ENCODE results near the gene MAP4K4.
A peak's percentile ranks its signal among the peaks of the same experiment; 100 is the strongest.

Gene MAP4K4

DNA sequence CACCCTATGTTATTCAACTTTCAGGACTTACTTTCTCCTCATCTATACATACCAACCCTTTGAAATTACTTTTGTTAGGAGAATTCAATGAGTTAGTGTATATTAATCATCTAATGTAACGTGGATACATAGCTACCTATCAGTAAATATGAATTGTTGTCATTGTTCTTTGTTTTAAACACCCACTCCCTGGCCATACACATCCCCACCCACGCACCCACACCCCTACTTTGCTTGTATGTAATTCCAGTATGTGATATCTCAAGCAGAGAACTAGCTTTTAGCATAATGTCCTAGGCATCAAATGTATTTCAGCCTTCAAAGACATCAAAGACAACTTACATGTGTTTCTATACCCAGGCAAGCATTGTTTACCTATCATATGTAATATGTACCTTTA is 129.2 kb downstream of the MAP4K4 start:
- Mint-ChIP-seq H3K27me3 (no peaks in the 10 kb centered on the region), H3K27ac (peak overlapping the region; percentile 77), H3K4me1 (peaks cover 69% of the 10 kb centered on the region), H3K36me3 (peaks cover 51% of the 10 kb centered on the region), H3K4me3 (no peak overlapping the region), H3K9me3 (no peaks in the 10 kb centered on the region)
- ATAC-seq, result no peak

DNA sequence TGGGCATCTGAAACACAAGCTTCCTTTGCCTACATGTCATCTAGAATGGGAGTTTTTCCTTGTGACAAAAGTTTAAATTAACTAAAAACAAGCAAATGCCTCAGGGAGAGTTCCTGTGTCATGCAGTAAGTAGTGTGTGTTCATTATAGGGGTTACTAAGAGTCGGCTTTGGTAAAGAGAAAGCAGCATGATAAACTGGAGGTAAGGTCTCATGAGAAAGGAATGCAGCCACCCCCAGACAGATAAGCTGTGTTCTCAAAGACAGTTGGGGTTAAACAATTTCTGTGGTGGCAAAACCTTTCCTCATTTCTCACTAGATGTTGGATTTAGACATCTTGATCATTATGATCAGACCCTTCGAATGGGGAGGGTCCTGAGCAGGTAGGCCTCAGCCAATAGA is 129.7 kb downstream of the MAP4K4 start:
- Mint-ChIP-seq H3K4me3 (no peak overlapping the region), H3K9me3 (no peaks in the 10 kb centered on the region), H3K27me3 (no peaks in the 10 kb centered on the region), H3K27ac (peak overlapping the region; percentile 77), H3K36me3 (peaks cover 52% of the 10 kb centered on the region), H3K4me1 (peaks cover 71% of the 10 kb centered on the region)
- no peak for ATAC-seq

DNA sequence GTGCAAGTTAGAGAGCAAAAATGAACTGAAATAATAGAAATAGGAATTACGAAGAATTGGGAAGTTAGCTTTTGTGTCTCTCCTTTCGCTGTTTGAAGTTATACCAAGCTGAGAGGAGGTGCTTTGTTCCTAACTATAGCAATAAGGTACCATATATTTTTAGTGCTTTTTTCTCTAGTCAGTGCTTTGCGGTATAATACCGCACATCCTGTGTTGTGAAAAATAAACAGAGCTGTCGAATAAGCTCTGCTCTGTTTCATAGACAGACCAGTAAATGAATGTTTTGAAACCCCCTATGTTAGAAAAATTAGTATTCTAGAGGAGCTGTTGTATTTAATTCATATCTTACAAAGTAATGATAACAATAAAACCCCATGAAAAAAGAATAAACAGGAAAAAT is 130.8 kb downstream of the MAP4K4 start:
- H3K9me3 Mint-ChIP-seq, result no peaks in the 10 kb centered on the region
- peaks cover 52% of the 10 kb centered on the region for H3K36me3 Mint-ChIP-seq
- peaks cover 60% of the 10 kb centered on the region for H3K4me1 Mint-ChIP-seq
- no peak for ATAC-seq
- H3K27me3 Mint-ChIP-seq, result no peaks in the 10 kb centered on the region
- no peak overlapping the region for H3K4me3 Mint-ChIP-seq
- H3K27ac Mint-ChIP-seq, result peak overlapping the region; percentile 77

DNA sequence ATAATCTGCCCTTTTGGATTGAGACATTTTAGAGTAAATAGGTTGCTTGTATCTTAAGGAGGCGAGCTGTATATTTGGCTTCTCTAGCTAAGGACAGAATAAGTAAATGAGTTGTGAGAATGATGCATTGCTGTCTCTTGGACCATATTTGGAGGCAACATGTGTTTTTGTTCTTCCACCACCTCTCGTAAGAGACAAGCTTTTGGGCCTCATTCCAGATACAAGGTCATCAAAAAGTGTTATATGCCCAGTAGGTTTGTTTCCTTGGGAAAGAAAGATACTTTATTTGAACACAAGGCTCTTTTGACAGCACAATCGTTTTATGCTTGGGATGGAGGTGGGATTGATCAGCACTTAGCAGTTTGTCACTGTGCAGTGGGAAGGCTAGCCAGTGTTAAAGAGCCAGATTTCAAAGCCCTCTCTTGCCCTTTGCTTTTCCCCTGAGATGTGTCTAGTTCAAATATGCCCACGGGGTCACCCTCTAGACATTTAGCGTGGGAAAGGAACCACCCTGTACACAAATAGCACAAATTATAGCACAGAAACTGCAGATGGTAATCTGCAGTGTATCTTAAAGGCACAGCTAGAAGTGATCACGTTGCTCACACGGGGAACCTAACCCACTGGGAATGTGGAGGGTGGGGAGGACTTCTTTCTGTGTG is 131.3 kb downstream of the MAP4K4 start:
- H3K4me3 Mint-ChIP-seq, result no peak overlapping the region

DNA sequence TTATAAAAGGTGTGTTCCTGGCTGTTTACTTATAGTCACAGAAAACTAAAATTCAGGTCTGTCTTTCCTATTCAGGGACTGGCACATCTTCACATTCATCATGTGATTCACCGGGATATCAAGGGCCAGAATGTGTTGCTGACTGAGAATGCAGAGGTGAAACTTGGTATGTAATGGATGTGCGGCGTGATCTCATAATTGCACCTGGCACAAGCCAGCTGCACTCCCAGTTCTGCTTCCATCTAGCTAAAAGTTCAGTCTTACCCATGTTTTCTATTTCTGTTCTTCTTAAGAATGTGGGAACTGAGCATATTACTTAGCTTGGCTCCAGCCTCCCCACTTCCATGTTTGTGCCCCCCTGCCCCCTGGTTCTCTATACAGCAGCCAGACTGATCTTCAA is 131.9 kb downstream of the MAP4K4 start:
- Mint-ChIP-seq H3K9me3 (no peaks in the 10 kb centered on the region), H3K27ac (peak overlapping the region; percentile 77), H3K4me1 (peaks cover 55% of the 10 kb centered on the region), H3K36me3 (peaks cover 56% of the 10 kb centered on the region), H3K4me3 (no peak overlapping the region), H3K27me3 (no peaks in the 10 kb centered on the region)
- peak; percentile 61 for ATAC-seq

More for the DNA sequence above, 131.3 kb downstream of the MAP4K4 start:
- Mint-ChIP-seq H3K27ac (peak overlapping the region; percentile 77), H3K36me3 (peaks cover 52% of the 10 kb centered on the region), H3K9me3 (no peaks in the 10 kb centered on the region), H3K4me1 (peaks cover 55% of the 10 kb centered on the region), H3K27me3 (no peaks in the 10 kb centered on the region)
- peak; percentile 42 for ATAC-seq

DNA sequence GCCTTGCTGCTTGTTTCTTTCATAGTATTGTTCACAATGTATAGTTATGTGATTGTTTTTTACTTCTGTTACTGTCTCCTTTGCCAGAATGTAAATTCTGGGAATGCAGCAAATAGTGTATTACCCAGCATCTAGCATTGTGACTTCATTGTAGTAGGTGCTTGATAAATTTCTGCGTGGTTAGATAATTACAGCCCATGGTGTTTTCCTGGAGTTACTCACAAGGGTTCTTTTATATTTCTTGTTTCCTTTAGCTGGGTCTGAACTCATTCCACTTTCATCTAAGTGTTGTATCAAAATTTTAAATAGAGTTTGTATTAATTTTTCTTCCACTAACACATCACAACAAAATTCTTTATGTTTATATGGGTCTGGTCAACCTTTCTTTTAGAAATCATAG is 132.6 kb downstream of the MAP4K4 start:
- Mint-ChIP-seq H3K4me3 (no peak overlapping the region), H3K27ac (peak overlapping the region; percentile 77), H3K27me3 (no peaks in the 10 kb centered on the region), H3K36me3 (peaks cover 53% of the 10 kb centered on the region), H3K4me1 (peaks cover 55% of the 10 kb centered on the region), H3K9me3 (no peaks in the 10 kb centered on the region)
- no peak for ATAC-seq

DNA sequence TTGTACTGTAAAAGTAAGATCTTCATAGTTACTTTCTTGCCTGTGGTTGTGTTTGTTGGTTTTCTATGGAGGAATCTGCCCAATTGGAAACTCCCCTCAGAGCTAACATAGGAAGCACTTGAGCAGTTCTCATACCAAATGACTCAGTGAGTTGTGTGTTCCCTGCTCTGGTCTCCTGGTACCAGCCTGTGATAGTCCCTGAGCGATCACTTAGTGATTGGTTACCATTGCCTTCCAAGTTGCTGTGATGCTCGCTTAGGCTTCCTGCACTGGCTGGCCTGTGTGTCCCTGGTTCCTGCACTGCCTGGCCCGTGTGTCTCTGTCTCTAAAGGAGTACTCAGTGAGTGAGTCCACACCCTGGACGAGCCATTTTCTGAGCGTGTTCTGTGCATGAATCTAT is 133.0 kb downstream of the MAP4K4 start:
- Mint-ChIP-seq H3K9me3 (no peaks in the 10 kb centered on the region), H3K4me3 (no peak overlapping the region), H3K36me3 (peaks cover 53% of the 10 kb centered on the region), H3K27me3 (no peaks in the 10 kb centered on the region), H3K4me1 (peaks cover 55% of the 10 kb centered on the region), H3K27ac (peak overlapping the region; percentile 77)
- peak; percentile 81 for ATAC-seq

DNA sequence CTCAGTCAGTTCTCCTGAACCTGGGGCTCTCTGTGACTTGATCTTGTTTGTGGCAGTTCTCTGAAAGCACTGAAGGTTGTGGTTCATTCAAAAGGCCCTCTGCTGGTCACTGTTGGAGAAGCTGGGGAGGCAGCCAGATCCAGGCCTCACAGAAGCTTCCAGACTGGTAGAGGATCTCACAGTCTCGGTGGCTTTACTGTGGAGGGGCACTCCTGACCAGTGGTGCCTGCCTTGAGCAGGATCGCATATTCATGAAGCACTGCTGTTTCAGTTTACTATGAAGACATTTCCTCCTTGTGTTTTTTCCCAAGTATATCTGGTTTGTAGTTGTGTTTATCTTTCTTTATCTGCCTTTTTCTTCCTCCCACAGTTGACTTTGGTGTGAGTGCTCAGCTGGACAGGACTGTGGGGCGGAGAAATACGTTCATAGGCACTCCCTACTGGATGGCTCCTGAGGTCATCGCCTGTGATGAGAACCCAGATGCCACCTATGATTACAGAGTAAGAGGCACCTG is 133.9 kb downstream of the MAP4K4 start:
- peak overlapping the region; percentile 77 for H3K27ac Mint-ChIP-seq
- no peaks in the 10 kb centered on the region for H3K9me3 Mint-ChIP-seq
- peak overlapping the region; percentile 25 for H3K4me3 Mint-ChIP-seq
- peak; percentile 83 for ATAC-seq
- no peaks in the 10 kb centered on the region for H3K27me3 Mint-ChIP-seq
- H3K4me1 Mint-ChIP-seq, result peaks cover 55% of the 10 kb centered on the region
- H3K36me3 Mint-ChIP-seq, result peaks cover 55% of the 10 kb centered on the region

DNA sequence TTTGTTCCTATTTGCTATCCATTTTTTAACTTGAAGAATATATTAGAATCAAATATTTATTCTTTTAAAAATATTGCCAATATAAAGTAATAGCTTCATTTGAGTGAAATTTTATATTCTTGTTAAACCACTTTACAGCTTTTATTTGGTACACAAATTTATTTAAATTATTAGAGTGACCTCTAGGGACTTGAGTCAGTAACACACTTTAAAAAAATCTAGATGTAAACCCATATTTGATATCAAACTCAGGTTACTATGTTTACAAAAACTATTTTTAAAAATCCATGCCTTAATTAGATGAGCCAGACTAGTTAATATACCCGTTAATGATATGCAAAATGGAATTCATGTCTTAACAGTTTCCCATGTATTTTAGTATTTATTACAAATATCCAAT is 134.6 kb downstream of the MAP4K4 start:
- no peak overlapping the region for H3K4me3 Mint-ChIP-seq
- peaks cover 48% of the 10 kb centered on the region for H3K4me1 Mint-ChIP-seq
- H3K27ac Mint-ChIP-seq, result no peak overlapping the region
- ATAC-seq, result no peak
- no peaks in the 10 kb centered on the region for H3K9me3 Mint-ChIP-seq
- no peaks in the 10 kb centered on the region for H3K27me3 Mint-ChIP-seq
- H3K36me3 Mint-ChIP-seq, result peaks cover 57% of the 10 kb centered on the region

DNA sequence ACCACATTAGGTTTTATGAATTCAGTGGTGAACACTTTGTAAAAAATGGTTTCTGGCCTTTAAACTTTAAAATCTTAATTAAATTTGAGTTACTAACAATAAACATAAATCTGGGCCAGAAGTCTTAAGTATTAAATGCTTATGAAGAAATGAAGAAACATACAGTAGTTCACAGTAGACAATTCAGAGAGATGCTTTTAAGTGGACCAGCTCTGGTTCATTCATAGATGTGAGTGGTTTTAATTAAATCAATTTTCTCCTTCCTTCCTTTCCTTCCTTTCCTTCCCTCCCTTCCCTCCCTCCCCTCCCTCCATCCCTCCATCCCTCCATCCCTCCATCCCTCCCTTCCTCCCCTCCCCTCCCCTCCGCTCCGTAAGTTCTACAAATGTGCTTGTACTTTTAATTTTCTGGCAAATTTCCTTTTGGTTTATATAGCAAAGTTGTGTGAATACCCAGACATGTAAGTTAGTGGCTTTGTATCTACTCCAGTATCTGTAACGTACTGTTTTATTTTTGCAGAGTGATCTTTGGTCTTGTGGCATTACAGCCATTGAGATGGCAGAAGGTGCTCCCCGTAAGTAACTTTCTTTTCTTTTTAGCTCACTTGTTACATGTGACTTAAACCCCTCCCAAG is 136.5 kb downstream of the MAP4K4 start:
- Mint-ChIP-seq H3K9me3 (no peaks in the 10 kb centered on the region), H3K36me3 (peaks cover 67% of the 10 kb centered on the region), H3K27me3 (no peaks in the 10 kb centered on the region), H3K27ac (peak overlapping the region; percentile 20), H3K4me3 (no peak overlapping the region), H3K4me1 (peaks cover 29% of the 10 kb centered on the region)
- no peak for ATAC-seq

DNA sequence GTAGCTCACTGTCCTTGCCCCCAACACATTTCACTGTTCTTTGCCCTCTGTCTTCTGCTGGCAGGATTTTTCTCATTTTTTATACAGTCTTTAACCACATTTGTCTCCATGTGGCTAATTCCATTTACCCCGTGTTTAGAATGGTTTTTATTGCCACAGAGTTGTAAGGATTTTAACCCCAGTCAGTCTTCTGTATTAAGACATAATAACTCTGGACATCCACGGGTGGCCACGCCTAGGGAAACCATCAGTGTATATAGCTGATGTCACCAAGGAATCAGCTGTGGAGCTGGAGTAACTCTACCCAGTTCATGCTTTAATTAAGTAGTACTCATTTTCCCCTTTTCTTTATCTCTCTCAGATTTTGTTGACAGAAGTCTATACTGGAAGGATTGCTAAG is 139.8 kb downstream of the MAP4K4 start:
- Mint-ChIP-seq H3K27me3 (no peaks in the 10 kb centered on the region), H3K4me3 (no peak overlapping the region), H3K27ac (peak overlapping the region; percentile 53), H3K4me1 (peaks cover 11% of the 10 kb centered on the region), H3K36me3 (peaks cover 71% of the 10 kb centered on the region), H3K9me3 (no peaks in the 10 kb centered on the region)
- no peak for ATAC-seq

DNA sequence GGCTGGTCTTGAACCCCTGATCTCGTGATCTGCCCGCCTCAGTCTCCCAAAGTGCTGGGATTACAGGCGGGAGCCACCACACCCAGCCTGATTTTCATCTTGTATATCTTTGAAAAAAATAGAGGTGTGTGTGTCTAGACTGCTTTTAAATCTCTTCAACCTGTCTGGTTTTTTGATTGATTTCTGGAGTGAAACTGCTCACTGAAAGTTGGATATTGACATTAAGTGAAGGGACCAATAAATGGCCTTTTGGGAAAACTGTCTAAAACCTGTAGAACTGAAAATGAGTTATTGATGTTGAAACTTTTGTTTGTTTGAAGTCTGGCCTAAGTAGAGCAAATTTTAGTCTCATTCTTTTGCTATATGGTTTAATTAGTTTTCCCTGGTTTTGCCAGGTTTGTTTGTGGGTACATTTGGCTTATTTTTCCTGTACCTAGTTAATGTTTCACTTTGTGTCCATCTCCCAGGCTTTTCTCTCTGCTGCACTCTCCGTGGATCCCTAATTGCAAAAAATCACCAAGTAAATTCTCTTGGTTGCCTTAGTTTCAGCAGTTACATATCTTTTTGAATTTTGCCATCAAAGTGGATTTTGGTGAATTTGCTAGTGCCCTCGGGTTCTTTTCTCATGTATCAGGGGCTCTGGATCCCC is 144.3 kb downstream of the MAP4K4 start:
- Mint-ChIP-seq H3K4me1 (peaks cover 22% of the 10 kb centered on the region), H3K36me3 (peaks cover 83% of the 10 kb centered on the region), H3K9me3 (no peaks in the 10 kb centered on the region), H3K4me3 (no peak overlapping the region), H3K27me3 (no peaks in the 10 kb centered on the region), H3K27ac (peak overlapping the region; percentile 28)
- ATAC-seq, result no peak

DNA sequence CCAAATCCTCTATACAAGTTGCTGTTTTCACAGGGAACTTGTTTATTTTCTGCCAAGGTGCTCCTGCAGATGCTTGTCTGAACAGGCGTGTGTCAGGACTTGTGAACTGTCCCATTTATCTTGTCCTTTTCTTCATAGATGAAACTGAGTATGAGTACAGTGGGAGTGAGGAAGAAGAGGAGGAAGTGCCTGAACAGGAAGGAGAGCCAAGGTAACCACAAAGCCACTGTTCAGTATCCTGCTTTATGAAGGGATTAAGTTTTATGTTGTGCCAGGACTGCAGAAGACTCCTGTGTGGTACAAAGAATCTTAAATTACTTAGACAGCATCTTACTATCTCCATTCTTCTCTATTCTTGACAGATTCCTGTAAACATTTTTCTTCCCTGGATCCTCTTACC is 145.0 kb downstream of the MAP4K4 start:
- no peak for ATAC-seq
- Mint-ChIP-seq H3K27me3 (no peaks in the 10 kb centered on the region), H3K4me1 (peaks cover 22% of the 10 kb centered on the region), H3K36me3 (peaks cover 76% of the 10 kb centered on the region), H3K27ac (peak overlapping the region; percentile 28), H3K9me3 (no peaks in the 10 kb centered on the region), H3K4me3 (no peak overlapping the region)

DNA sequence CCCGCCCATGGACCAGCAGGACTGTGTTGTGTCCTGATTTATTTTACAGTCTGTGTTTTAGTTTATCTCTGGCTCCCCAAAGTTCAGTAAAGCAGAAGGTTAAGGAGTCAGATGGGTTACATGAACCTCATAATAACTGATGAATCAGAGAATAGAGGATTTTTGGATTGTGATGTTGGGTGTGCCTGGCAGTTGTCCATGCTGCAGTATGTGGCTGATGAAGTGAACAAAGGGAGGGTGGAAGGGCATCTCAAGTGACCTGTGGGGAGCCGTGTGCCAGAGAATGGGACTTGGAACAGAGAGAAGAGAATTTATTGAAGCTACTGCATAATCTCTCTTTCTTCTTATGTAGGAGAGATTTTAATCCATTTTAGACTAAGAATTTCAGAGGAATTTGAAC is 145.5 kb downstream of the MAP4K4 start:
- no peak overlapping the region for H3K4me3 Mint-ChIP-seq
- H3K36me3 Mint-ChIP-seq, result peaks cover 71% of the 10 kb centered on the region
- H3K27ac Mint-ChIP-seq, result peak overlapping the region; percentile 28
- peaks cover 22% of the 10 kb centered on the region for H3K4me1 Mint-ChIP-seq
- no peaks in the 10 kb centered on the region for H3K9me3 Mint-ChIP-seq
- H3K27me3 Mint-ChIP-seq, result no peaks in the 10 kb centered on the region
- ATAC-seq, result no peak

DNA sequence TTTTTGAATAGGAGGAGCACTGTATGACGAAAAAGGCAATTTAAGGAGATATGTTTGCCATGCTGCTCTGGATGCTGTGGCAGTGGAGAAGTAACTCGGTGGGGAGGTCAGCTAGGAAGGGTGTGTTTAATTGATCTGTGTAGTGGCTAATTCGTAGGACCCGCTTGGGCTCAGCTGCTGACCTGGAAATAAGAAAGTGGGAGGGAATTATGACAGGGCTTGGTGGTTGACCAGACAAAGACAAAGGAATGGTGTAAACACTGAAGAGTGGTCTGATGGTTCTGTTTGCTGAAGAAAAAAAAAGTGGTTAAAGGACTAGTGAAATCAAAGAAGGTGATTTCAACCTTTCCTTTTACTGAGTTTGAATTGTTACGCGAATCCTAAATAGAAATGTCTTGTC is 146.0 kb downstream of the MAP4K4 start:
- no peak overlapping the region for H3K4me3 Mint-ChIP-seq
- H3K27me3 Mint-ChIP-seq, result no peaks in the 10 kb centered on the region
- peaks cover 22% of the 10 kb centered on the region for H3K4me1 Mint-ChIP-seq
- H3K9me3 Mint-ChIP-seq, result no peaks in the 10 kb centered on the region
- ATAC-seq, result no peak
- H3K27ac Mint-ChIP-seq, result no peak overlapping the region
- H3K36me3 Mint-ChIP-seq, result peaks cover 67% of the 10 kb centered on the region
